Activated naive CD4-positive, alpha-beta T cell treated with anti-CD3 and anti-CD28 coated beads, Interleukin-2, amount 10 ng/mL, durations not matched to agents 5 hours and 36 hours (primary cell): ENCODE measurements around the gene CNEP1R1. TPM values are rescaled to one million over a fixed set of nuclear protein-coding genes. Genes with fewer than 3 reads are reported as not detected.

ENCODE experiments used
- total RNA-seq, 2 experiments: library from RNA; stranded (reverse); gene quantifications; one replicate each; pipeline ENCODE4 v1.2.3, GENCODE V29; 2021

The CNEP1R1 gene
- total RNA-seq = 10 to 100 TPM; 21.4 to 22.1 TPM

GRCh38 chr16:50024684-50025536 is at the start of gene CNEP1R1:
Gene CNEP1R1 (plus strand): TSS chr16:50025225. CDS start chr16:50025316, 91 bp downstream.

GRCh38 chr16:50065624-50066481 is 40.8 kb downstream of the CNEP1R1 start, which contains the start of gene HEATR3:
Gene HEATR3 (plus strand): TSS chr16:50065970. CDS start chr16:50066132, 162 bp downstream.

Other genes starting within 250 kb of the CNEP1R1 start
- gene ZNF423, start 169.1 kb upstream of the CNEP1R1 start, total RNA-seq = not detected
- gene HEATR3, start 40.7 kb downstream of the CNEP1R1 start, total RNA-seq = 10 to 100 TPM; 23.4 to 28.0 TPM
- 10 to 100 TPM; 17.2 to 17.7 TPM for gene TENT4B, start 128.1 kb downstream of the CNEP1R1 start, total RNA-seq
- 100 to 1,000 TPM; 221 to 226 TPM for gene ADCY7, start 241.3 kb downstream of the CNEP1R1 start, total RNA-seq